Non-pigmented ciliary epithelial cell (primary cell): Measurements from ENCODE around the gene ADGRL3.
"Not testable (repeated sequence)": the region's sequence is repeated elsewhere in the genome, so short reads cannot be mapped to it uniquely, and the experiment has no call there.

Experiments
- DNase-seq: peaks from one replicate; pipeline ENCODE4 v3.0.0-alpha.2; 2010; ENCODE audit warnings: low read depth

Gene ADGRL3

GRCh38 chr4:61638591-61638990 is 438.5 kb downstream of the ADGRL3 start:
- no peak for DNase-seq

DNA sequence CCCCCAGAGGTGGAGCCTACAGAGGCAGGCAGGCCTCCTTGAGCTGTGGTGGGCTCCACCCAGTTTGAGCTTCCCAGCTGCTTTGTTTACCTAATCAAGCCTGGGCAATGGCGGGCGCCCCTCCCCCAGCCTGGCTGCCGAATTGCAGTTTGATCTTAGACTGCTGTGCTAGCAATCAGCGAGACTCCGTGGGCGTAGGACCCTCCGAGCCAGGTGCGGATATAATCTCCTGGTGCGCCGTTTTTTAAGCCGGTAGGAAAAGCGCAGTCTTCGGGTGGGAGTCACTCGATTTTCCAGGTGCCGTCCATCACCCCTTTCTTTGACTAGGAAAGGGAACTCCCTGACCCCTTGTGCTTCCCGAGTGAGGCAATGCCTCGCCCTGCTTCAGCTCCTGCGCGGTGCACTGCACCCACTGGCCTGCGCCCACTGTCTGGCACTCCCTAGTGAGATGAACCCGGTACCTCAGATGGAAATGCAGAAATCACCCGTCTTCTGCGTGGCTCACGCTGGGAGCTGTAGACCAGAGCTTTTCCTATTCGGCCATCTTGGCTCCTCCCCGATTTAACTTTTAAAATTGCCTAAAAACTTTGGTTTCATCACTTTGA is 446.7 kb downstream of the ADGRL3 start:
- DNase-seq, result not testable (repeated sequence)

DNA sequence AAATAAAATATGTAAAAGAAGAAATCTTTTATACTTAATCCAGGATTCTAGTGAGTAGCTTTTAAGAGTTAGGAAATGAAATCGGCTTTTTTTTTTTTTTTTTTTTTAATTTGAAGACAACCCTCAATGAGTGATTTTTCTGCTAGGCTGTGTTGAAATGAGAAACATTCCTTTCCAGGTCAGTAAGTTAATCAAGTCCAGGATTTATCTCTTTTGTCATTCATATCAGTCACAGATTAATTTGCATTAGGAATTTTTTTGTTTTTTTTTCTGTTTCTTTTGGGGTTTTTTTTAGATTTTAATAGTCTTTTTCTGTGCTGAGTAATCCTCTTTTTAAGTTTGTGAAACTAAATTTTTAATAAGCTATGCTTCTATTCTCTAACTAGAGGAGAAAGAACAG is 448.1 kb downstream of the ADGRL3 start:
- no peak for DNase-seq

GRCh38 chr4:61657016-61657415 is 456.9 kb downstream of the ADGRL3 start:
- no peak for DNase-seq

DNA sequence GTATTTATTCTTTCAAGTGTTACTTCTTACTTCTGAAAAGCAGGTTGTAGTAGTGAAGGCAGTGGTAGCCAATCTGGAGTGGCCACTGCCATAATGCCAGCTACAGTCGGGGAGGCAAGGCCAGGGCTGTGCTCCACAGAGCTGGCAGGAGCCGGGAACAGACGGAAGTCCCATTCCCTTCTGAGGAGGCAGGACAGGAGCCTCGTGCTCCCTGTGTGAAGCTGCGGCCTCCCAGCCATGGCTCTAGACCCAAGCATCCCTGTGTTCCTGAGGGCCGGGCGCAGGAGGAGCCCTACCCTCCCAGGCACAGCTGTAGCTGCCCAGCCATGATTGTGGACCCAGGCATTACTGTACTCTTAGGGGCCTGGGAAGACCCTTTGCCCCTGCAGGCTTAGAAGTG is 461.8 kb downstream of the ADGRL3 start:
- no peak for DNase-seq

- no peak for DNase-seq
Measured at GRCh38 chr4:61662362-61662761, 462.2 kb downstream of the ADGRL3 start.

DNA sequence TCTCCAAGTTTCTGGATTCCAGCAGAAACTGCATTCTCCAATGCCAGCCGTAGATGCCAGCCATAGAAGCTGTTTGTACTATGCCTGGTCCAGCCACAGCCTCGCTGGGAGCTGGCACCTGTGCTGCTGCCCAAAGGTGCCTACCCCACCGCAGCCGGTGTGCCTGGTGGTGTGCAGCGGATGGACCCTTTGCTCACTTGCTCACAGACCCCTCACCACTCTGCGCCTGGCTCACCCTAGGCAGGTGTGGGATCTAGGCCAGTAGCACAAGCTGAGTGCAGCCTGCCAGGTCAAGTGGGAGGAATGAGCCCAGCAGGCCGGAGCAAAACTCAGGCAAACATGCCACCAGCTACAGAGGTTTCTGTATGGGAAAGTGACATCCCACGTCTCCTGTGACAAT is 463.2 kb downstream of the ADGRL3 start:
- no peak for DNase-seq

DNA sequence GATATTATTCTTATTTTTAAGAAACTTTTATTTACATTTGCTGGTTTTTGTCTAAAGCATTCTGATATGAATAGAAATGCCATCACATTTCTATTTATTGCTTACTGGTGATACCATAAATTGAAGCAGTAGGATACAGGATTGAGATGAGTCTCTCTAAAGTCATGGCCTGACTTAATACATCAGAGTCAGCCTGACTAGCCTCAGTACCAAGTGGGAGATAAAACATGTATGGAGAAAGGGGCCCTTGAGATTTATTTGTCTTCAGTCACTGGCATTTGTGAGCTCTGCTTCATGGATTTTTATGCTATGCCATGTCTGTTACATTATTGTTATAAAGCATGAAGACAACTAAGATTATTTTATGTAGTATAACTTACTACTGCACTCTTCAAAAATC is 465.5 kb downstream of the ADGRL3 start:
- no peak for DNase-seq

GRCh38 chr4:61666244-61666643 is 466.1 kb downstream of the ADGRL3 start:
- peak; percentile 19 for DNase-seq

- DNase-seq, result no peak
Measured at GRCh38 chr4:61671599-61671998, 471.5 kb downstream of the ADGRL3 start.

DNA sequence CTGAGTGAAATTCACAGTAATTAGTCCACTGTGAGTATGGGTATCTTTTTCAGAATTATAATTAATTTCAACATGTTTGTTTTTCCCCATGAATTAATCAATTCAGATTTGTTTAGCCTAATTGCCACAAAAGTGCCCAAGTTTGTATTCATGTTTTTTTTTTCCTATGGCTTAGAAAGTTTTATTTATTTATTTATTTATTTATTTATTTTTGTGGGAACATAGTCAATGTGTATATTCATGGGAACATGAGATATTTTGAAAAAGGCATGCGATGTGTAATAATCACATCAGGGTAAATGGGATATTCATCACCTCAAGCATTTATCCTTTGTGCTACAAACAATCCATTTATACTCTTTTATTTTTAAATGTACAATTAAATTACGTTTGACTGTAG is 475.3 kb downstream of the ADGRL3 start:
- no peak for DNase-seq

DNA sequence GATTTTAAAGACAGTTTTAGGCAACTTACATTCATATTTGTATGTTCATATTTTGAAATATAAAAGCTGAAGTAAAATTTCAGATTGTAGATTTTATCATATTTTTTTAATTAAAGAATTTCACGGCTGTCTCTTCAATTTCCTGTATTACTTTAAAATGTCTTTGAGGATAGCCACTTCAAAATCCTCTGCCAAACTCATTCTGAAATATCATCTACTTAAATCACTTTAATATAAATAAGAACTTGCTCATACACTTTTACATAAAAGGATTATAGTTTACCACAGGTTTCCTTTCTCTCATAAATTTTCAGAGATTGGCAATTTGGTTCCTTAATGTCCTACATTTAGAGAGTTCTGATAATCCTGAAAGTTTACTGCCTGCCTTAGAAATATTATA is 478.2 kb downstream of the ADGRL3 start:
- DNase-seq, result no peak

DNA sequence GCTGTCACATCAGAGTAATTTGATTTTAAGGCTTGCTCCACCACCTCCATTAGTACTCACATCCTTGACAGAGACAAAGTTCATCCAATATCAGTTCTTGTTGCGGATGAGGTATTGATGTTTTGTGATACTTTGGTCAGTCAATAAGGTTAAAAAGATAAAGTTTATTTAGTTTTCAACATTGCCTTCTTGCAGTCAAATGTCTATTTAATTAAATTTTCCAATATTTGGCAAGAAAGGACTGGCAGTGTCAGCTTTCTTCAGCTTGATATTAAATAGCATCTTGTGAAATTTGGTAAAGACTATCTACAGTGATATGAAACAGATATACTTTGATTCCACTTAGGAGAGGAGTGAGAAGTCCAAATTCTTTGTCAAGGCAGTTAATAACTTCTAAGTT is 493.4 kb downstream of the ADGRL3 start:
- DNase-seq, result no peak

- DNase-seq, result no peak
Measured at GRCh38 chr4:61714387-61714911, 514.3 kb downstream of the ADGRL3 start.

DNA sequence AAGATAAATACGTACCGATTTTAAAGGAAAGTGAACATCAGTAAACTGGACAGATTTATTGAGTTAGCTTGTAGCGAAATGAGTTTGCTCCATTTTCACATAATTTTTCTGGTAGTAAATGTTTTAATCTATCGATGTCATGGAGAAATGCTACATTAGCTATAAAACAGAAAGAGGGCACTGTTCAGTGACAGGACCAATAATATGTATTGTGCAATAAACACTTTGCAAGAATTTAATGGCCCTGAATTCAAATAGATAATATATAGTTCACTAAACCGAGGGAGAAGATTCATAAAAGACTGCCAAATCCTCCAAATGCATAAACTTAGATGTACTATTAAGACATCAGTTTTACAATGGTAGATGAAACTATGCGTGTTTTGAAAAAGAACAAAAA is 516.3 kb downstream of the ADGRL3 start:
- no peak for DNase-seq

- DNase-seq, result no peak
Measured at GRCh38 chr4:61723492-61723891, 523.4 kb downstream of the ADGRL3 start.

GRCh38 chr4:61727286-61727685 is 527.2 kb downstream of the ADGRL3 start:
- no peak for DNase-seq

DNA sequence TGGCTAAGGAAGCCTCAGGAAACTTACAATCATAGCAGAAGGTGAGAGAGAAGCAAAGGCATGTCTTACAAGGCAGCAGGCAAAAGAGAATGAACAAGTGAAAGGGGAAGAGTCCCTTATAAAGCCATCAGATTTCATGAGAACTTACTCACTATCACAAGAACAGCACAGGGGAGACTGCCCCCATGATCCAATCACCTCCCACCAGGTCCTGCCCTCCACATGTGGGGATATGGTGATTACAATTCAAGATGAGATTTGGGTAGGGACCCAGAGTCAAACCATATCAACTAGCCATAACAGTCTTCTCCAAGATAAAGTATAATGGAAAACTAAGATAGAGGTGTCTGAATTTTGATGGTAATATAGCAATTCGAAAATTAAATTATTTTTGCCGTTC is 534.3 kb downstream of the ADGRL3 start:
- DNase-seq, result no peak

DNA sequence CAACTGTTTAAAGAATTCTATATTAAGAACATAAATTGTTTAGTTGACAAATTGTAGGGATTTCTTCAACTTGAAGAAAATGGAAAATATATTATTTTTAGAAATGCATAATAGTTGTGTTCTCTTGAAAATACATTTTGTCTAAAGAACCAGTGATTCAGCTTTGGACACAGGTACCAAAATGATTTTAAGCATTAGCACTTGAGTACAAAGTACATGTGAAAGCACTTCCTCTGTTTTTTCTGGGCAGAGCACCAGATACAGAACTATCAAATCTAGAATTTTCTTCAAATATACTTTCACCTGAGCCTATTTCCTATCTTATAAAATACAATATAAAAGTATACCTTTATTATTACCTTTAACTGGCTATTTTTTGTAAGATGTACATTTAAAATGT is 539.8 kb downstream of the ADGRL3 start:
- no peak for DNase-seq

DNA sequence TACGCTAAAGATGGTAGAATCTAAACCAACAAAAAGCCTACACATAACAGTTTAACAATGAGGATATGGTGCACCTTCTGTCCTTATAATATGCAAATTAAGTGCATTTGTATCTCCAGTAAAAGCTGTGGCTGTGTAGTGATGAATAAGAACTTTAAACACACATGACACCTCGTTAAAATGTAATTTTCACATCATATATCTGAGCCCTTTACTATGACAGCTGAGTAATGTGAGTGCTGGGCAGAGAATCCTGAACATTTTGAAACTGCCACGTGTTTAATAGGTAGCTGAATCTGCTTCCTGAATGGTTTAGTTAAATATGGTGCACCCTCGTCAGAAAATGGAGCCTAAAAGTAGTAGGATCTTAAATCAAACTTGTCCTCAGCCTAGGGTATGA is 540.8 kb downstream of the ADGRL3 start:
- DNase-seq, result no peak

DNA sequence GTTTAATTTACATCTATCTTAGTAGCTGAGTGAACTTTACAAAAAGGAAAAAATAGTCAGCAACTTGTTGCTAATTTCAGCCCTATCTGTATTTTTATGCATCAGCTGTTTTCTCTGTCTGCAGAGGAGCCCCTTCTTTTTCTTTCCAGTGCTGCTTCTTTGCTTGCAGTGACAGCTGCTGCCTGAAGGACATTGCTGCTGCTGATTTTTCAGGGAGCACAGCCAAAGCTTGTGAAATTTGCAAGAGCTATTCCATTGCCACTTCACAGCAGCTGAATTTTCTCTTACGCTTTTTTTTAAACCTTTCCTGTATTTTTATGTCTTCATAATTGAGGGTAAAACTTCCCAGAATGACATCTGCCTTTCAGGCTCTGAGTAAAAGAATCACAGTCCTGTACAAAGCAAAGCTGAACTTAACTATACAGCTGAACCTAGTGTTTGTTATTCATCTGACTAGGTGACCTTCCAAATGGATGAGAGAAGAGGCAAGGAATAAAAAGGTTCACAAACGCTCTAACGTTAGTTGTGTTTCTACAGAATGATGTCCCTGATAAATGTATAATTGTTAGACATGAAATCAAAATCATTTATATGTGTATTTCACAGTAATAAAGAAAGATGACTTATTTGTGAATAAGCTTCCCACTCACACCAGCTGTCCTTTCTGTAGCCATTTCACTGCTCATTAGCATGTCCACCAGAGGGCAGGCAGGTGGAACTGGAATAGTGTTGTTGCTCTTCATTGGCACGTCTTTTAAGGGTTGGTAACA is 541.4 kb downstream of the ADGRL3 start:
- DNase-seq, result no peak

DNA sequence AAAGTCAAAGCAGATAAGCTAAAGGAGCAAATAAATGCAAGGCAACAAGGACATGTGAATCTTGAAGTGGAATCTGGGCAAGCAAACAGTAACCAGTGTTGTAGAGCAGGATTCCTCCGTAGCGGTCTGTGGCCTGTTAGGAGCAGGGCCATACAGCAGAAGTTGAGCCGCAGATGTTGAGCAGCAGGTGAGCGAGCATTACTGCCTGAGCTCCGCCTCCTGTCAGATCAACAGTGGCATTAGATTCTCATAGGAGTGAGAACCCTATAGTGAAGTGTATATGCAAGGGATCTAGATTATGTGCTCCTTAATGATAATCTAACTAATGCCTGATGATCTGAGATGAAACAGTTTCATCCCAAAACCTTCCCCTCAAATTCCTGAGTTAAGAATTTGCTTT is 550.7 kb downstream of the ADGRL3 start:
- DNase-seq, result no peak

DNA sequence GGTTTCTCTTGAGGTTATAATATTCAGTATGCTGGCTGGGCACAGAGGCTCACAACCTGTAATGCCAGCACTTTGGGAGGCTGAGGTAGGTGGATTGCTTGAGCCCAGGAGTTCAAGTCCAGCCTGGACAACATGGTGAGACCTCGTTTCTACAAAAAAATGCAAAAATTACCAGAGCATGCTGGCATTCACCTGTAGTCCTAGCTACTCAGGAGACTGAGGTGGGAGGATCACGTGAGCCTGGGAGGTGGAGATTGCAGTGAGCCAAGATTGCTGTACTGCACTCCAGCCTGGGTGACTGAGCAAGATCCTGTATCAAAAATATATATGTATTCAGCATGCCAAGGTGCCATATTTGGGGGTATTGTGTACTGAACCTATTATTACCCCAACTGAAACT is 552.5 kb downstream of the ADGRL3 start:
- no peak for DNase-seq

- DNase-seq, result no peak
Measured at GRCh38 chr4:61753739-61754138, 553.6 kb downstream of the ADGRL3 start.
